GM19328 (cell line): ENCODE measurements around the gene CSF1.
"Not testable (repeated sequence)": the region's sequence is repeated elsewhere in the genome, so short reads cannot be mapped to it uniquely, and the experiment has no call there.

Experiments used
- ATAC-seq: cut with Tn5 transposase; IDR thresholded peaks from one replicate; pipeline ENCODE4 v1.9.1; 2021; ENCODE audit warnings: mild to moderate bottlenecking, moderate library complexity; ENCODE audit not compliant: unreplicated experiment

The CSF1 gene

GRCh38 chr1:109933856-109934711, 23.4 kb downstream of the CSF1 start:
- no peak for ATAC-seq

- ATAC-seq: no peak
Observed at GRCh38 chr1:109935451-109935900, 24.8 kb downstream of the CSF1 start.

- no peak for ATAC-seq
Observed at GRCh38 chr1:109937738-109938137, 27.1 kb downstream of the CSF1 start.

GRCh38 chr1:109938556-109938955, 27.9 kb downstream of the CSF1 start:
- ATAC-seq: no peak

GRCh38 chr1:109942434-109942833, 31.8 kb downstream of the CSF1 start:
- ATAC-seq: no peak

GRCh38 chr1:109944541-109944940, 33.9 kb downstream of the CSF1 start:
- ATAC-seq: no peak

- no peak for ATAC-seq
Observed at GRCh38 chr1:109946511-109946910, 35.9 kb downstream of the CSF1 start.

GRCh38 chr1:109947582-109948284, 37.1 kb downstream of the CSF1 start:
- no peak for ATAC-seq

GRCh38 chr1:109948285-109948630, 37.6 kb downstream of the CSF1 start:
- no peak for ATAC-seq

GRCh38 chr1:109950038-109950437, 39.4 kb downstream of the CSF1 start:
- no peak for ATAC-seq

- no peak for ATAC-seq
Observed at GRCh38 chr1:109950509-109950908, 39.9 kb downstream of the CSF1 start.

- not testable (repeated sequence) for ATAC-seq
Observed at GRCh38 chr1:109951501-109951900, 40.9 kb downstream of the CSF1 start.

GRCh38 chr1:109954041-109954512, 43.4 kb downstream of the CSF1 start:
- no peak for ATAC-seq

- ATAC-seq: no peak
Observed at GRCh38 chr1:109959632-109959973, 49.0 kb downstream of the CSF1 start.

- ATAC-seq: no peak
Observed at GRCh38 chr1:109959974-109960744, 49.5 kb downstream of the CSF1 start.

- no peak for ATAC-seq
Observed at GRCh38 chr1:109960745-109961094, 50.1 kb downstream of the CSF1 start.

GRCh38 chr1:109963864-109964263, 53.2 kb downstream of the CSF1 start:
- ATAC-seq: no peak

GRCh38 chr1:109969146-109969829, 58.6 kb downstream of the CSF1 start:
- no peak for ATAC-seq

- no peak for ATAC-seq
Observed at GRCh38 chr1:109969907-109970306, 59.3 kb downstream of the CSF1 start.

- ATAC-seq: no peak
Observed at GRCh38 chr1:109971559-109971958, 60.9 kb downstream of the CSF1 start.

GRCh38 chr1:109974191-109974590, 63.5 kb downstream of the CSF1 start:
- no peak for ATAC-seq
